HepG2 (cell line): ENCODE results near the gene PRSS53. TPM values are rescaled to one million over a fixed set of nuclear protein-coding genes. Genes with fewer than 3 reads are reported as not detected.

ENCODE experiments used
- FLYWCH1 ChIP-seq: sonication (generic); formaldehyde crosslinking; IDR thresholded peaks from 2 replicates; pipeline ENCODE4 v1.8.1; 2023; ENCODE audit warnings: mild to moderate bottlenecking, missing genetic modification reagents
- HNRNPH1 ChIP-seq: fragments of 200-400 bp; formaldehyde crosslinking; optimal IDR thresholded peaks from 2 replicates; pipeline ENCODE3; 2017; ENCODE audit warnings: mild to moderate bottlenecking, low read depth, low read length
- KAT2B ChIP-seq: fragments of 150-350 bp; IDR thresholded peaks from 2 replicates; pipeline ENCODE4 v1.6.1; 2014; ENCODE audit warnings: low read depth, low read length, borderline replicate concordance
- MEF2D ChIP-seq: sonication (generic); formaldehyde crosslinking; IDR thresholded peaks from 2 replicates; pipeline ENCODE4 v1.5.1; 2020; ENCODE audit warnings: mild to moderate bottlenecking, missing genetic modification reagents
- PCBP1 ChIP-seq: fragments of 200-400 bp; formaldehyde crosslinking; IDR thresholded peaks from 2 replicates; pipeline ENCODE4 v1.6.1; 2017; ENCODE audit warnings: mild to moderate bottlenecking, low read depth, low read length, borderline replicate concordance
- RFX1 ChIP-seq: fragments of 450-650 bp; IDR thresholded peaks from 2 replicates; pipeline ENCODE4 v1.6.1; 2017
- ZKSCAN8 ChIP-seq: IDR thresholded peaks from 2 replicates; pipeline ENCODE4 v1.6.1; 2016; ENCODE audit warnings: borderline replicate concordance, missing genetic modification reagents, missing compliant biosample characterization
- ZNF484 ChIP-seq: sonication (generic); formaldehyde crosslinking; IDR thresholded peaks from 2 replicates; pipeline ENCODE4 v1.5.1; 2020; ENCODE audit warnings: mild to moderate bottlenecking, low read depth, missing genetic modification reagents, borderline replicate concordance
- ZNF563 ChIP-seq: sonication (generic); formaldehyde crosslinking; IDR thresholded peaks from 2 replicates; pipeline ENCODE4 v1.8.0; 2022; ENCODE audit warnings: mild to moderate bottlenecking, moderate library complexity, missing genetic modification reagents
- polyA plus RNA-seq, 8 experiments: library from polyadenylated mRNA; depleted of rRNA in 3 of 8; stranded (reverse) in 7 of 8; unstranded in 1 of 8; fragments of >200 nt; fragmentation: Illumina TruSeq in 4 of 8; extraction: Trizol in 4 of 8; gene quantifications; 2 replicates each; pipeline versions ENCODE4 v1.2.1 to v1.2.3, GENCODE V29; 2011 to 2016; ENCODE audit warnings: low read depth in 4 of 8, missing spikeins in 1 of 8, mixed read lengths in 1 of 8; ENCODE audit not compliant: insufficient read depth in 1 of 8
- total RNA-seq, 5 experiments: library from RNA; depleted of rRNA; stranded (reverse); fragments of >200 nt; fragmentation: Illumina TruSeq; extraction: Trizol; gene quantifications; 2 replicates each; pipeline ENCODE4 v1.2.3, GENCODE V29; 2016; ENCODE audit warnings: low read depth in 1 of 5
- TF ChIP-seq, protein P1 (sequence below): sonication (generic); formaldehyde crosslinking; conservative IDR thresholded peaks from 2 replicates; pipeline ENCODE4 v1.4.0; 2020; ENCODE audit warnings: missing genetic modification reagents
- TF ChIP-seq, protein P2 (sequence below): sonication (generic); formaldehyde crosslinking; IDR thresholded peaks from 2 replicates; pipeline ENCODE4 v1.8.0; 2022; ENCODE audit warnings: missing genetic modification reagents, mild to moderate bottlenecking, inconsistent platforms, borderline replicate concordance
- TF ChIP-seq, protein P3 (sequence below): sonication (generic); formaldehyde crosslinking; IDR thresholded peaks from 2 replicates; pipeline ENCODE4 v1.4.0; 2020; ENCODE audit warnings: mild to moderate bottlenecking, missing genetic modification reagents, borderline replicate concordance
- TF ChIP-seq, protein P4 (sequence below): sonication (generic); formaldehyde crosslinking; IDR thresholded peaks from 2 replicates; pipeline ENCODE4 v1.4.0; 2020; ENCODE audit warnings: missing genetic modification reagents
- TF ChIP-seq, protein P5 (sequence below): sonication (generic); formaldehyde crosslinking; conservative IDR thresholded peaks from 2 replicates; pipeline ENCODE4 v1.8.1; 2023; ENCODE audit warnings: missing genetic modification reagents
- TF ChIP-seq, protein P6 (sequence below): sonication (generic); formaldehyde crosslinking; IDR thresholded peaks from 2 replicates; pipeline ENCODE4 v1.4.0; 2020; ENCODE audit warnings: missing genetic modification reagents
- TF ChIP-seq, protein P7 (sequence below): sonication (generic); IDR thresholded peaks from 2 replicates; pipeline ENCODE4 v1.6.1; 2016; ENCODE audit warnings: low read depth, borderline replicate concordance

The PRSS53 gene
- total and polyA plus RNA-seq, 2 of the 13 experiments (the other 11 are each of a cell fraction or from before 2014, with no cell fraction given) = 2.2 to 7.4 TPM

DNA sequence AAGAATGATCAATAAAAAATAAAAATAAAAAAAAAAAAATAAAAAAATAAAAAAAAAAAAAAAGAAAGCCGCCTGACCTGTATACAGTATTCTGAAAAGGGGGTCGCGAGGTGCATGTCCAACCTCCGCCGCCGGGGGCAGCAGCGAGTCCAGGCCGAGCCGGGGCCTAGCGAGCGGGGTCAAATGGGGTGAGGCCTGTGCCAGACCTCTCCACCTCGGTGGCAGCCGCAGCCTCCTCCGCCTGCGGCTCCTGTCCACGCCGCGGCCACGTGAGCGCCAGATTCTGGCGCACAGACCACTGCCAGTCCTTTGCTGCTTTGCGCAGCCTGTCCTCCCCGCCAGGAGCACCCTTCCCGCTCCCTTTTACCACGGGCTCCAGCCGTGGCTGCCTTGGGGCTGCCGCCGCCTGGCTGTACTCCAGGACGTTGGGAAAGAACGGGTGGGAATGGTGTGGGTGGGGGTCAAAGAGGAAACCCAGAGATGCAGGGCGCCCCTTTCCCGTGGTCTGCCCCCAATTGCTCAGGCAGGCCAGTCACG, 17.0 kb upstream of the PRSS53 start (continued):
- TF ChIP-seq, protein P1, sequence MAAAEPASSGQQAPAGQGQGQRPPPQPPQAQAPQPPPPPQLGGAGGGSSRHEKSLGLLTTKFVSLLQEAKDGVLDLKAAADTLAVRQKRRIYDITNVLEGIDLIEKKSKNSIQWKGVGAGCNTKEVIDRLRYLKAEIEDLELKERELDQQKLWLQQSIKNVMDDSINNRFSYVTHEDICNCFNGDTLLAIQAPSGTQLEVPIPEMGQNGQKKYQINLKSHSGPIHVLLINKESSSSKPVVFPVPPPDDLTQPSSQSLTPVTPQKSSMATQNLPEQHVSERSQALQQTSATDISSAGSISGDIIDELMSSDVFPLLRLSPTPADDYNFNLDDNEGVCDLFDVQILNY = peak; percentile 73
- TF ChIP-seq, protein P2, sequence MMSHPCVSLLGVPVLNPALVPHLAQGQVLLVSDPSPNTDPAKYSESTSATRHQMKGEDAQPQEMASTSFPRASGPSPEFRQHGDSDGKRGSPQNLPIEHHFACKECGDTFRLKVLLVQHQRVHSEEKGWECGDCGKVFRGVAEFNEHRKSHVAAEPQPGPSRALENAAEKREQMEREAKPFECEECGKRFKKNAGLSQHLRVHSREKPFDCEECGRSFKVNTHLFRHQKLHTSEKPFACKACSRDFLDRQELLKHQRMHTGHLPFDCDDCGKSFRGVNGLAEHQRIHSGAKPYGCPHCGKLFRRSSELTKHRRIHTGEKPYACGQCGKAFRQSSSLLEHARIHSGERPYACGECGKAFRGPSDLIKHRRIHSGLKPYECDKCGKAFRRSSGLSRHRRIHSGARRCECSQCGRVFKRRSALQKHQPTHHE (CRISPR knock-in tag) = peak; percentile 97
- TF ChIP-seq MEF2D (CRISPR knock-in tag) = peak; percentile 94
- TF ChIP-seq, protein P3, sequence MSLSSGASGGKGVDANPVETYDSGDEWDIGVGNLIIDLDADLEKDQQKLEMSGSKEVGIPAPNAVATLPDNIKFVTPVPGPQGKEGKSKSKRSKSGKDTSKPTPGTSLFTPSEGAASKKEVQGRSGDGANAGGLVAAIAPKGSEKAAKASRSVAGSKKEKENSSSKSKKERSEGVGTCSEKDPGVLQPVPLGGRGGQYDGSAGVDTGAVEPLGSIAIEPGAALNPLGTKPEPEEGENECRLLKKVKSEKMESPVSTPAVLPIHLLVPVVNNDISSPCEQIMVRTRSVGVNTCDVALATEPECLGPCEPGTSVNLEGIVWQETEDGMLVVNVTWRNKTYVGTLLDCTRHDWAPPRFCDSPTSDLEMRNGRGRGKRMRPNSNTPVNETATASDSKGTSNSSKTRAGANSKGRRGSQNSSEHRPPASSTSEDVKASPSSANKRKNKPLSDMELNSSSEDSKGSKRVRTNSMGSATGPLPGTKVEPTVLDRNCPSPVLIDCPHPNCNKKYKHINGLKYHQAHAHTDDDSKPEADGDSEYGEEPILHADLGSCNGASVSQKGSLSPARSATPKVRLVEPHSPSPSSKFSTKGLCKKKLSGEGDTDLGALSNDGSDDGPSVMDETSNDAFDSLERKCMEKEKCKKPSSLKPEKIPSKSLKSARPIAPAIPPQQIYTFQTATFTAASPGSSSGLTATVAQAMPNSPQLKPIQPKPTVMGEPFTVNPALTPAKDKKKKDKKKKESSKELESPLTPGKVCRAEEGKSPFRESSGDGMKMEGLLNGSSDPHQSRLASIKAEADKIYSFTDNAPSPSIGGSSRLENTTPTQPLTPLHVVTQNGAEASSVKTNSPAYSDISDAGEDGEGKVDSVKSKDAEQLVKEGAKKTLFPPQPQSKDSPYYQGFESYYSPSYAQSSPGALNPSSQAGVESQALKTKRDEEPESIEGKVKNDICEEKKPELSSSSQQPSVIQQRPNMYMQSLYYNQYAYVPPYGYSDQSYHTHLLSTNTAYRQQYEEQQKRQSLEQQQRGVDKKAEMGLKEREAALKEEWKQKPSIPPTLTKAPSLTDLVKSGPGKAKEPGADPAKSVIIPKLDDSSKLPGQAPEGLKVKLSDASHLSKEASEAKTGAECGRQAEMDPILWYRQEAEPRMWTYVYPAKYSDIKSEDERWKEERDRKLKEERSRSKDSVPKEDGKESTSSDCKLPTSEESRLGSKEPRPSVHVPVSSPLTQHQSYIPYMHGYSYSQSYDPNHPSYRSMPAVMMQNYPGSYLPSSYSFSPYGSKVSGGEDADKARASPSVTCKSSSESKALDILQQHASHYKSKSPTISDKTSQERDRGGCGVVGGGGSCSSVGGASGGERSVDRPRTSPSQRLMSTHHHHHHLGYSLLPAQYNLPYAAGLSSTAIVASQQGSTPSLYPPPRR (CRISPR knock-in tag) = peak; percentile 83; the same call in 1 of the 2 replicates
- TF ChIP-seq ZNF563 (CRISPR knock-in tag) = peak; percentile 97
- TF ChIP-seq KAT2B = no peak
- TF ChIP-seq, protein P4, sequence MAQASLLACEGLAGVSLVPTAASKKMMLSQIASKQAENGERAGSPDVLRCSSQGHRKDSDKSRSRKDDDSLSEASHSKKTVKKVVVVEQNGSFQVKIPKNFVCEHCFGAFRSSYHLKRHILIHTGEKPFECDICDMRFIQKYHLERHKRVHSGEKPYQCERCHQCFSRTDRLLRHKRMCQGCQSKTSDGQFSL (CRISPR knock-in tag) = peak; percentile 80
- no peak for TF ChIP-seq RFX1
- TF ChIP-seq PCBP1 = no peak
- TF ChIP-seq HNRNPH1 = no peak
- TF ChIP-seq, protein P5, sequence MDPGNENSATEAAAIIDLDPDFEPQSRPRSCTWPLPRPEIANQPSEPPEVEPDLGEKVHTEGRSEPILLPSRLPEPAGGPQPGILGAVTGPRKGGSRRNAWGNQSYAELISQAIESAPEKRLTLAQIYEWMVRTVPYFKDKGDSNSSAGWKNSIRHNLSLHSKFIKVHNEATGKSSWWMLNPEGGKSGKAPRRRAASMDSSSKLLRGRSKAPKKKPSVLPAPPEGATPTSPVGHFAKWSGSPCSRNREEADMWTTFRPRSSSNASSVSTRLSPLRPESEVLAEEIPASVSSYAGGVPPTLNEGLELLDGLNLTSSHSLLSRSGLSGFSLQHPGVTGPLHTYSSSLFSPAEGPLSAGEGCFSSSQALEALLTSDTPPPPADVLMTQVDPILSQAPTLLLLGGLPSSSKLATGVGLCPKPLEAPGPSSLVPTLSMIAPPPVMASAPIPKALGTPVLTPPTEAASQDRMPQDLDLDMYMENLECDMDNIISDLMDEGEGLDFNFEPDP = 0 out of 2 replicates have a peak, but pooled peaks have one; percentile 97
- TF ChIP-seq, protein P6, sequence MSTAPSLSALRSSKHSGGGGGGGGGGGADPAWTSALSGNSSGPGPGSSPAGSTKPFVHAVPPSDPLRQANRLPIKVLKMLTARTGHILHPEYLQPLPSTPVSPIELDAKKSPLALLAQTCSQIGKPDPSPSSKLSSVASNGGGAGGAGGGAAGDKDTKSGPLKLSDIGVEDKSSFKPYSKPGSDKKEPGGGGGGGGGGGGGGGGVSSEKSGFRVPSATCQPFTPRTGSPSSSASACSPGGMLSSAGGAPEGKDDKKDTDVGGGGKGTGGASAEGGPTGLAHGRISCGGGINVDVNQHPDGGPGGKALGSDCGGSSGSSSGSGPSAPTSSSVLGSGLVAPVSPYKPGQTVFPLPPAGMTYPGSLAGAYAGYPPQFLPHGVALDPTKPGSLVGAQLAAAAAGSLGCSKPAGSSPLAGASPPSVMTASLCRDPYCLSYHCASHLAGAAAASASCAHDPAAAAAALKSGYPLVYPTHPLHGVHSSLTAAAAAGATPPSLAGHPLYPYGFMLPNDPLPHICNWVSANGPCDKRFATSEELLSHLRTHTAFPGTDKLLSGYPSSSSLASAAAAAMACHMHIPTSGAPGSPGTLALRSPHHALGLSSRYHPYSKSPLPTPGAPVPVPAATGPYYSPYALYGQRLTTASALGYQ = peak; percentile 82
- TF ChIP-seq, protein P7, sequence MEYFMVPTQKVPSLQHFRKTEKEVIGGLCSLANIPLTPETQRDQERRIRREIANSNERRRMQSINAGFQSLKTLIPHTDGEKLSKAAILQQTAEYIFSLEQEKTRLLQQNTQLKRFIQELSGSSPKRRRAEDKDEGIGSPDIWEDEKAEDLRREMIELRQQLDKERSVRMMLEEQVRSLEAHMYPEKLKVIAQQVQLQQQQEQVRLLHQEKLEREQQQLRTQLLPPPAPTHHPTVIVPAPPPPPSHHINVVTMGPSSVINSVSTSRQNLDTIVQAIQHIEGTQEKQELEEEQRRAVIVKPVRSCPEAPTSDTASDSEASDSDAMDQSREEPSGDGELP = peak; percentile 54; the same call in 1 of the 2 replicates
- peak; percentile 81; the same call in 1 of the 2 replicates for TF ChIP-seq ZKSCAN8 (CRISPR knock-in tag)
- 0 out of 2 replicates have a peak, but pooled peaks have one; percentile 63 for TF ChIP-seq ZNF484
- TF ChIP-seq FLYWCH1 (CRISPR knock-in tag) = no peak
